Endodermal cell (in vitro differentiated cells): ENCODE data around the gene TMEM18. TPM values are rescaled to one million over a fixed set of nuclear protein-coding genes. Genes with fewer than 3 reads are reported as not detected.
A peak's percentile ranks its signal among the peaks of the same experiment; 100 is the strongest.

ENCODE experiments used
- DNase-seq: peaks from one replicate; pipeline ENCODE4 v3.0.0-alpha.2; 2017
- H3K27ac ChIP-seq: 2 replicates; pipeline ENCODE4 v1.5.1; 2013; ENCODE audit warnings: mild to moderate bottlenecking, low read depth, low read length, moderate library complexity
- H3K27me3 ChIP-seq: 2 replicates; pipeline ENCODE4 v1.6.1; 2013; ENCODE audit warnings: mild to moderate bottlenecking, low read length, moderate library complexity; ENCODE audit not compliant: insufficient read depth, control insufficient read depth, poor library complexity, severe bottlenecking
- H3K36me3 ChIP-seq: 2 replicates; pipeline ENCODE4 v1.7.0; 2013; ENCODE audit warnings: mild to moderate bottlenecking, low read length, moderate library complexity; ENCODE audit not compliant: control insufficient read depth, insufficient read depth
- H3K4me1 ChIP-seq: one replicate; pipeline ENCODE4 v1.7.0; 2013; ENCODE audit warnings: low read length; ENCODE audit not compliant: control insufficient read depth, insufficient read depth
- H3K4me3 ChIP-seq: 2 replicates; pipeline ENCODE4 v1.5.1; 2013; ENCODE audit warnings: mild to moderate bottlenecking, low read length, moderate library complexity
- H3K9ac ChIP-seq: 2 replicates; pipeline ENCODE4 v1.6.1; 2013; ENCODE audit warnings: mild to moderate bottlenecking, low read length, moderate library complexity; ENCODE audit not compliant: poor library complexity, severe bottlenecking; ENCODE audit errors: extremely low read depth
- H3K9me3 ChIP-seq: 2 replicates; pipeline ENCODE4 v1.6.1; 2013; ENCODE audit warnings: mild to moderate bottlenecking, low read length, moderate library complexity; ENCODE audit not compliant: control insufficient read depth
- H3K27ac Mint-ChIP-seq: 2 replicates; pipeline ENCODE4 v1.8.0; 2020; ENCODE audit warnings: mixed read lengths
- H3K27me3 Mint-ChIP-seq: 2 replicates; pipeline ENCODE4 v1.8.0; 2021; ENCODE audit warnings: mild to moderate bottlenecking, mixed read lengths; ENCODE audit not compliant: insufficient read depth
- H3K36me3 Mint-ChIP-seq: 2 replicates; pipeline ENCODE4 v1.8.0; 2020; ENCODE audit warnings: low read depth, mixed read lengths
- H3K4me1 Mint-ChIP-seq: 2 replicates; pipeline ENCODE4 v1.8.0; 2020; ENCODE audit warnings: mixed read lengths
- H3K4me3 Mint-ChIP-seq: 2 replicates; pipeline ENCODE4 v1.8.0; 2020; ENCODE audit warnings: mild to moderate bottlenecking, moderate library complexity, mixed read lengths
- H3K9me3 Mint-ChIP-seq: 2 replicates; pipeline ENCODE4 v1.8.0; 2020; ENCODE audit warnings: mild to moderate bottlenecking, mixed read lengths
- WGBS, 2 experiments: methylation state at CpG; one replicate each; pipeline versions ENCODE4 v1.1.5 to v1.1.7; 2013; ENCODE audit warnings: missing lambda C conversion rate in 2 of 2, mixed read lengths in 1 of 2; ENCODE audit not compliant: insufficient coverage in 1 of 2, insufficient read length in 1 of 2; 5-methylcytosine and 5-hydroxymethylcytosine counted together
- total RNA-seq, 2 donors: library from RNA; stranded (reverse); fragmentation: NEBNext Ultra II Directional in 1 of 2; extraction: Animal tissue kit (Norgen Biotek cat#: 25700) in 1 of 2; gene quantifications; 2 replicates in 1 of 2; 3 replicates in 1 of 2; pipeline ENCODE4 v1.2.1, GENCODE V29; 2021
- TF ChIP-seq, protein P1 (sequence below): fragments of 200-600 bp; sonication (generic); conservative IDR thresholded peaks from 2 replicates; pipeline ENCODE4 v1.5.0; 2021; ENCODE audit warnings: antibody characterized with exemption, mild to moderate bottlenecking

The TMEM18 gene
- total RNA-seq, 2 donors from 2014 or later, result 19.9 to 20.1 TPM

DNA sequence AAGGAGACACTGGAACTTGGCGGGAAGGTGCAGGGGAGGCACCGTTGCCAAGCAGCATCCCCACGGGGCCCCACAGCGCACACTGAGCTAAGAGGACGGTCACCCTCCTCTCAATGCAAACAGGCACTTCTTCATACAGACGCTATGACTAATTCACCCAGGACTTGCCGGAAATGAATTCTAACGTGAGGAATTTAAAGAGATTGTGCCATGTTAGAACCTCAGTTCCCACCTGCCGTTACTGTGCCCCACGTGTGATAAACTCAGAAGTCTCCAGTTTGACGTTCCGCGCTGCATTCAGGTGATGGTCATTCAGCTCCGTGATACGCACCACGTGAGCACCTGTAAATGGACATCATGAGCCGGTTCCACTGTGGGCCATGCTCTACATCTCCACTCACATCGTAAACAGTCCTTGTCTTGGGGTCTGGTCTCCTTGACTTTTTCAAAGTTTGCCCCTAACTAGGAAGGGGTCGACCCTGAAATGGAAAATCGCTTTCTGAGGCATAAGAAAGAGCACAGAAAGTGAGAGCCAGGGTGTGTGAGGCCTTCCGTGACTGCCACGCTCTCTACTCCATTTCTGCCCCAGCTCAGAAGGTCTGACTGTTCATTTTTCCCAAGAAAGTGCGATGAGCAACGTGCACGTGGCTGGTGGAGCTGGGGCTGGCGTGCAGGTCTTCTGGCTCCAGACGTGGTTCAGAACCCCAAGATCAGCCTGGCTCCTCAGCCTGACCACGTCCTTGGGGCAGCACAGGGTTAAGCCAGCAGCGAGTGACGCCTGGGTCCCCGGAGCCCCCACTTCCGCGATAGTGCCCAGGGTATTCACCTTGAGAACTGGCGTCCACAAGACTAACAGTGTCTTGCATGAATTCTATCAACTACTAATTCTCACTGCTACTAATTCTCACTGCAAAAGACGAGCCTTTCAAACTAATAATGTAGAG lies 35.1 kb downstream of the TMEM18 start:
- Histone ChIP-seq H3K27ac (no peak overlapping the region), H3K27me3 (peaks cover 11% of the 10 kb centered on the region), H3K9ac (no peak overlapping the region), H3K4me3 (no peak overlapping the region), H3K4me1 (no peaks in the 10 kb centered on the region), H3K9me3 (no peaks in the 10 kb centered on the region), H3K36me3 (no peaks in the 10 kb centered on the region)
- H3K9me3 Mint-ChIP-seq, result no peaks in the 10 kb centered on the region
- no peak overlapping the region for H3K4me3 Mint-ChIP-seq
- 90 to 92% methylated on average over 27 to 35 of the region's 35 CpGs for WGBS, 2 experiments
- H3K27ac Mint-ChIP-seq, result no peak overlapping the region
- peak; percentile 31 for DNase-seq
- H3K4me1 Mint-ChIP-seq, result peaks cover 4% of the 10 kb centered on the region
- H3K27me3 Mint-ChIP-seq, result peaks cover 8% of the 10 kb centered on the region
- H3K36me3 Mint-ChIP-seq, result no peaks in the 10 kb centered on the region
- TF ChIP-seq, protein P1, sequence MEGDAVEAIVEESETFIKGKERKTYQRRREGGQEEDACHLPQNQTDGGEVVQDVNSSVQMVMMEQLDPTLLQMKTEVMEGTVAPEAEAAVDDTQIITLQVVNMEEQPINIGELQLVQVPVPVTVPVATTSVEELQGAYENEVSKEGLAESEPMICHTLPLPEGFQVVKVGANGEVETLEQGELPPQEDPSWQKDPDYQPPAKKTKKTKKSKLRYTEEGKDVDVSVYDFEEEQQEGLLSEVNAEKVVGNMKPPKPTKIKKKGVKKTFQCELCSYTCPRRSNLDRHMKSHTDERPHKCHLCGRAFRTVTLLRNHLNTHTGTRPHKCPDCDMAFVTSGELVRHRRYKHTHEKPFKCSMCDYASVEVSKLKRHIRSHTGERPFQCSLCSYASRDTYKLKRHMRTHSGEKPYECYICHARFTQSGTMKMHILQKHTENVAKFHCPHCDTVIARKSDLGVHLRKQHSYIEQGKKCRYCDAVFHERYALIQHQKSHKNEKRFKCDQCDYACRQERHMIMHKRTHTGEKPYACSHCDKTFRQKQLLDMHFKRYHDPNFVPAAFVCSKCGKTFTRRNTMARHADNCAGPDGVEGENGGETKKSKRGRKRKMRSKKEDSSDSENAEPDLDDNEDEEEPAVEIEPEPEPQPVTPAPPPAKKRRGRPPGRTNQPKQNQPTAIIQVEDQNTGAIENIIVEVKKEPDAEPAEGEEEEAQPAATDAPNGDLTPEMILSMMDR, result no peak

DNA sequence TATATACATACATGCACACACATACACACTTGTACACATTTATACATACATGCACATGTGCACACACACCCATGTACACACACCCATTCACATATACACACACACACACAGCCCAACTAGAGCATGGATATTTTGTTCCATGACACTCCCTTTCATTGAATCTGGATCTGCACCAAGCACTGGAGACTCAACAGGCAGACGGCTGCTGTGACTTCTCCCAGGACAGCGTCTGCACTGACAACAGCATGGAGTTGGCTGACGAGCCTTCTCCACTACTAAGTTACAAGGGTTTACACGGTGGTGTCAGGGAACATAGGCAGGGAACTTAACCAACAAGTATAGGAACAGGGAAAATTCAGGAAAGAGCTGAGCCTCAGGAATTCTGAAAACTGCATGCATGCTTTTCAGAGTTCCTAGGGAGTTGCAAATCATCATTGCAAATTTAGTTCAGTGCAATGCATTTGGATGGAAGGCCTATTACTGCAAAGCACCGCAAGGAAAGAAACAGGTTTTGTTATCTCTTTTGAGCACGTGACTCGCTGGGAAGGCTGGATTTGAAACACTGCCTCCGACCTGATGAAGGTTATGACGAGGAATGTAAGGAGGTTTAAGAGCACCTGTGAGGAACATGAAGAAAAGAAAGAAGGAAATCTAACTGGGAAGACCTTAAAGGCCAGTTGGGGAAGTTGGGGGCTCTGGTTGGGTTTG lies 35.9 kb downstream of the TMEM18 start:
- no peaks in the 10 kb centered on the region for H3K36me3 Mint-ChIP-seq
- peaks cover 3% of the 10 kb centered on the region for H3K9me3 Mint-ChIP-seq
- no peaks in the 10 kb centered on the region for H3K36me3 ChIP-seq
- no peak overlapping the region for H3K9ac ChIP-seq
- no peak for DNase-seq
- 75 to 76% methylated on average over 7 to 9 of the region's 9 CpGs for WGBS, 2 experiments
- no peak overlapping the region for H3K4me3 ChIP-seq
- H3K27ac Mint-ChIP-seq, result no peak overlapping the region
- H3K9me3 ChIP-seq, result no peaks in the 10 kb centered on the region
- peaks cover 11% of the 10 kb centered on the region for H3K27me3 ChIP-seq
- H3K27ac ChIP-seq, result no peak overlapping the region
- no peaks in the 10 kb centered on the region for H3K4me1 ChIP-seq
- TF ChIP-seq, protein P1, result no peak
- peaks cover 4% of the 10 kb centered on the region for H3K4me1 Mint-ChIP-seq
- H3K4me3 Mint-ChIP-seq, result no peak overlapping the region
- H3K27me3 Mint-ChIP-seq, result peaks cover 13% of the 10 kb centered on the region

DNA sequence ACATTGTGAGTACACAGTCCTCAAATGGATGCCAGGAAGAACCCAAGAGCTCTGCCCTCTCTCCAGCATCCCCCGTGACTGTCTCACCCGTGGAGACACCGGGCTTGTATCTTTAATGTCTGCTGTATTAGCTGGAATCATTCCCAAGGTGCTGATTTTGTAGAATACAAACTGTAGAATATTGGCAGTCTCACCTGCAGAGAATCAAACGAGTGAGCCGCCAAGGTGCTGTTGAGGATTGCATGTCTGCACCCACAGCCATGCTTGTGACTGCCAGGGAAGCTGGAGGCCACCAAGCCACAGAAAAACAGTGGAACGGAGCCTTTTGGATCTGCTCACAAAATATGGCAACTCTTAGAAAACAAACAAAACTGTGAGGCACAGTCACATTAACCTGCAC lies 37.5 kb downstream of the TMEM18 start:
- WGBS, 2 experiments, result 90 to 100% methylated on average over 6 of the region's 6 CpGs
- Mint-ChIP-seq H3K27me3 (peaks cover 16% of the 10 kb centered on the region), H3K36me3 (no peaks in the 10 kb centered on the region), H3K4me3 (no peak overlapping the region), H3K27ac (no peak overlapping the region), H3K4me1 (peaks cover 4% of the 10 kb centered on the region), H3K9me3 (peaks cover 5% of the 10 kb centered on the region)
- Histone ChIP-seq H3K36me3 (no peaks in the 10 kb centered on the region), H3K27me3 (peaks cover 5% of the 10 kb centered on the region), H3K4me3 (no peak overlapping the region), H3K4me1 (no peaks in the 10 kb centered on the region), H3K27ac (no peak overlapping the region), H3K9me3 (no peaks in the 10 kb centered on the region), H3K9ac (no peak overlapping the region)
- no peak for DNase-seq
- TF ChIP-seq, protein P1, result no peak
